Mesenchymal stem cell (in vitro differentiated cells and primary cell): ENCODE results near the gene VSIG4. TPM values are rescaled to one million over a fixed set of nuclear protein-coding genes. Genes with fewer than 3 reads are reported as not detected.

Experiments used
- DNase-seq: peaks from one replicate; pipeline ENCODE4 v3.0.0-alpha.2; 2013
- H2AFZ ChIP-seq: one replicate; pipeline ENCODE4 v1.6.1; 2013; ENCODE audit warnings: low read depth, mild to moderate bottlenecking, control low read depth, inconsistent platforms, low read length, moderate library complexity
- H2AK5ac ChIP-seq: 2 replicates; pipeline ENCODE4 v1.6.1; 2013; ENCODE audit warnings: low read length, moderate library complexity, mild to moderate bottlenecking, inconsistent platforms; ENCODE audit not compliant: severe bottlenecking
- H2BK120ac ChIP-seq: one replicate; pipeline ENCODE4 v1.6.1; 2013; ENCODE audit warnings: low read depth, mild to moderate bottlenecking, inconsistent platforms, low read length, moderate library complexity
- H2BK12ac ChIP-seq, 2 experiments: one replicate each; pipeline ENCODE4 v1.6.1; 2013; ENCODE audit warnings: inconsistent platforms in 2 of 2, low read length in 2 of 2, mild to moderate bottlenecking in 2 of 2, moderate library complexity in 2 of 2, control low read depth in 1 of 2
- H2BK15ac ChIP-seq: one replicate; pipeline ENCODE4 v1.6.1; 2013; ENCODE audit warnings: mild to moderate bottlenecking, low read depth, inconsistent platforms; ENCODE audit not compliant: poor library complexity, severe bottlenecking
- H2BK5ac ChIP-seq: 2 replicates; pipeline ENCODE4 v1.6.1; 2013; ENCODE audit warnings: low read depth, mild to moderate bottlenecking, low read length, control low read depth, inconsistent platforms; ENCODE audit not compliant: poor library complexity, severe bottlenecking
- H3K14ac ChIP-seq, 2 experiments: one replicate each; pipeline ENCODE4 v1.6.1; 2013; ENCODE audit warnings: inconsistent platforms in 2 of 2, low read length in 2 of 2, control low read depth in 1 of 2, mild to moderate bottlenecking in 1 of 2, moderate library complexity in 1 of 2
- H3K18ac ChIP-seq, 2 experiments: one replicate each; pipeline ENCODE4 v1.6.1; 2013; ENCODE audit warnings: inconsistent platforms in 2 of 2, low read length in 2 of 2, control low read depth in 1 of 2, low read depth in 1 of 2, mild to moderate bottlenecking in 1 of 2
- H3K23ac ChIP-seq, 2 experiments: one replicate each; pipeline ENCODE4 v1.6.1; 2013; ENCODE audit warnings: inconsistent platforms in 2 of 2, low read length in 2 of 2, mild to moderate bottlenecking in 2 of 2, moderate library complexity in 2 of 2, control low read depth in 1 of 2
- H3K27ac ChIP-seq: 2 replicates; pipeline ENCODE4 v1.5.1; 2013; ENCODE audit warnings: mild to moderate bottlenecking, moderate library complexity, low read length, control low read depth, inconsistent platforms; ENCODE audit not compliant: poor library complexity, severe bottlenecking
- H3K27me3 ChIP-seq, 2 experiments: 2 replicates each; pipeline versions ENCODE4 v1.6.1 to v1.7.0; 2013; ENCODE audit warnings: low read length in 2 of 2, mild to moderate bottlenecking in 2 of 2, moderate library complexity in 2 of 2, control low read depth in 1 of 2, inconsistent platforms in 1 of 2; ENCODE audit not compliant: control insufficient read depth in 1 of 2, insufficient read depth in 1 of 2
- H3K36me3 ChIP-seq, 2 experiments: 2 replicates each; pipeline versions ENCODE4 v1.6.1 to v1.7.0; 2013; ENCODE audit warnings: low read length in 2 of 2, control low read depth in 1 of 2, inconsistent platforms in 1 of 2, low read depth in 1 of 2, mild to moderate bottlenecking in 1 of 2; ENCODE audit not compliant: insufficient read depth in 2 of 2, control insufficient read depth in 1 of 2
- H3K4ac ChIP-seq, 2 experiments: one replicate each; pipeline ENCODE4 v1.6.1; 2013; ENCODE audit warnings: inconsistent platforms in 2 of 2, low read length in 2 of 2, mild to moderate bottlenecking in 2 of 2, moderate library complexity in 2 of 2, control low read depth in 1 of 2, low read depth in 1 of 2
- H3K4me1 ChIP-seq: 2 replicates; pipeline ENCODE4 v1.6.1; 2013; ENCODE audit warnings: low read depth, low read length, control low read depth; ENCODE audit not compliant: control insufficient read depth, insufficient read depth
- H3K4me2 ChIP-seq: 2 replicates; pipeline ENCODE4 v1.6.1; 2013; ENCODE audit warnings: low read length, mild to moderate bottlenecking, inconsistent platforms; ENCODE audit not compliant: poor library complexity, severe bottlenecking
- H3K4me3 ChIP-seq, 2 experiments: 2 replicates each; pipeline versions ENCODE4 v1.5.1 to v1.7.0; 2013; ENCODE audit warnings: low read length in 2 of 2, mild to moderate bottlenecking in 2 of 2, control low read depth in 1 of 2, low read depth in 1 of 2; ENCODE audit not compliant: insufficient read depth in 1 of 2
- H3K79me1 ChIP-seq: replicated peaks from 2 replicates; pipeline ENCODE4 v1.6.1; 2013; ENCODE audit warnings: mild to moderate bottlenecking, control low read depth, low read length, inconsistent platforms; ENCODE audit not compliant: poor library complexity, severe bottlenecking
- H3K9ac ChIP-seq: 2 replicates; pipeline ENCODE4 v1.7.0; 2013; ENCODE audit warnings: mild to moderate bottlenecking, low read length, moderate library complexity
- H3K9me3 ChIP-seq: 2 replicates; pipeline ENCODE4 v1.7.0; 2013; ENCODE audit warnings: mild to moderate bottlenecking, low read length; ENCODE audit not compliant: control insufficient read depth
- H4K8ac ChIP-seq: one replicate; pipeline ENCODE4 v1.6.1; 2013; ENCODE audit warnings: inconsistent platforms, mild to moderate bottlenecking, low read length, moderate library complexity
- H4K91ac ChIP-seq: one replicate; pipeline ENCODE4 v1.6.1; 2013; ENCODE audit warnings: mild to moderate bottlenecking, low read length, inconsistent platforms
- WGBS: methylation state at CpG from one replicate; pipeline ENCODE4 v1.1.7; 2013; ENCODE audit warnings: mixed read lengths; 5-methylcytosine and 5-hydroxymethylcytosine counted together
- polyA plus RNA-seq, 2 experiments: library from polyadenylated mRNA; stranded (reverse); fragments of 200-250 nt; gene quantifications; one replicate each; pipeline ENCODE4 v1.2.3, GENCODE V29; 2013

Gene VSIG4
- polyA plus RNA-seq (2013, experiment 1 of 2), result not detected
- polyA plus RNA-seq (2013, experiment 2 of 2), result not detected

DNA sequence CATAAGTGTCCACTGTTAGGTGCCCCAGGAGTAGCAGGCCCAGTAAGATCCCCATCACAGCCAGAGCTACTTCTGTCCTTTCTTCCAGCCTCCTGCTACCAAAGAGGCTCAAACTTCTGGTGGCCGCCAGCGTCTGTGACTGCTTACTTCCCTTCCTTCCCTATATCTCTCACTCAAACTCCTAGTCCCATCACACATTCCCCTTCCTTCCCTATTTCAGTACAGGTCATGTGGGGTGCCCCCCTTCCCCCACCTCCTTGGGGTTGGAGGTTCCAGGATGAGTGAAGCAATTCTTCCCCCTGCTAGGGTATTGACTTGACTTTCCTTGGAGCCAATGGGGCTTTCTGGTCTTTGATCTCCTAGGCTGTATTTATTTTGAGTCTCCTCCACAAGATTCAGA lies at the start of gene VSIG4:
Gene VSIG4, minus strand, starts transcription at position 137 of the 400 bp plus-strand sequence. Its CDS starts 82 bp downstream, at position 55.
- no peak within 1 kb of the TSS for H3K4me3 ChIP-seq
- H3K9me3 ChIP-seq, result no peaks in the 10 kb centered on the region
- no peak within 1 kb of the TSS for H3K14ac ChIP-seq
- no peak within 1 kb of the TSS for H3K9ac ChIP-seq
- no peak within 1 kb of the TSS for H3K4ac ChIP-seq
- H3K23ac ChIP-seq, result no peak within 1 kb of the TSS
- no peak within 1 kb of the TSS for H2BK15ac ChIP-seq
- no peak within 1 kb of the TSS for H3K27ac ChIP-seq
- H4K91ac ChIP-seq, result no peak within 1 kb of the TSS
- no peak within 1 kb of the TSS for H2AFZ ChIP-seq
- no peaks in the 10 kb centered on the region for H3K79me1 ChIP-seq
- no peaks in the 10 kb centered on the region for H3K4me1 ChIP-seq
- H4K8ac ChIP-seq, result no peak within 1 kb of the TSS
- no peak within 1 kb of the TSS for H3K4me2 ChIP-seq
- 88% methylated on average over 2 of the region's 2 CpGs for WGBS
- peaks cover 0 to 24% of the 10 kb centered on the region in 2 experiments for H3K27me3 ChIP-seq
- H2AK5ac ChIP-seq, result no peak within 1 kb of the TSS
- no peak within 1 kb of the TSS for H2BK120ac ChIP-seq
- no peak within 1 kb of the TSS for H3K18ac ChIP-seq
- H2BK5ac ChIP-seq, result no peak within 1 kb of the TSS
- no peak for DNase-seq
- no peak within 1 kb of the TSS for H2BK12ac ChIP-seq
- H3K36me3 ChIP-seq, result no peaks in the 10 kb centered on the region

- Histone ChIP-seq H3K18ac (no peak overlapping the region), H2BK5ac (no peak overlapping the region), H3K79me1 (no peaks in the 10 kb centered on the region), H3K14ac (no peak overlapping the region), H3K36me3 (no peaks in the 10 kb centered on the region), H3K4me1 (no peaks in the 10 kb centered on the region), H4K91ac (no peak overlapping the region), H3K4me3 (no peak overlapping the region), H3K4me2 (no peak overlapping the region), H4K8ac (no peak overlapping the region), H3K9ac (no peak overlapping the region), H2AK5ac (no peak overlapping the region), H2AFZ (no peak overlapping the region), H2BK15ac (no peak overlapping the region), H2BK12ac (no peak overlapping the region), H3K9me3 (peaks cover 3% of the 10 kb centered on the region), H3K23ac (no peak overlapping the region), H3K27me3 (no peaks in the 10 kb centered on the region), H3K27ac (no peak overlapping the region), H2BK120ac (no peak overlapping the region), H3K4ac (no peak overlapping the region)
- WGBS, result no CpG with 5 or more reads among the region's 1 CpG
- no peak for DNase-seq
Measured at GRCh38 chrX:66076801-66077200, 36.9 kb upstream of the VSIG4 start.

GRCh38 chrX:66074920-66075879 lies 35.3 kb upstream of the VSIG4 start:
- H4K91ac ChIP-seq, result no peak overlapping the region
- no peak overlapping the region for H2AFZ ChIP-seq

GRCh38 chrX:66071126-66071525 lies 31.2 kb upstream of the VSIG4 start:
- H3K18ac ChIP-seq, result no peak overlapping the region
- no peak overlapping the region for H2BK15ac ChIP-seq
- H2BK12ac ChIP-seq, result no peak overlapping the region
- H3K9ac ChIP-seq, result no peak overlapping the region
- H4K8ac ChIP-seq, result no peak overlapping the region
- no peak for DNase-seq
- peaks cover 2% of the 10 kb centered on the region for H3K9me3 ChIP-seq
- H3K27ac ChIP-seq, result no peak overlapping the region
- no peak overlapping the region for H3K4ac ChIP-seq
- no CpG with 5 or more reads among the region's 1 CpG for WGBS
- no peaks in the 10 kb centered on the region for H3K27me3 ChIP-seq
- no peaks in the 10 kb centered on the region for H3K4me1 ChIP-seq
- no peak overlapping the region for H3K14ac ChIP-seq
- H3K79me1 ChIP-seq, result no peaks in the 10 kb centered on the region
- no peak overlapping the region for H3K4me2 ChIP-seq
- H3K23ac ChIP-seq, result no peak overlapping the region
- H3K36me3 ChIP-seq, result no peaks in the 10 kb centered on the region
- no peak overlapping the region for H2BK120ac ChIP-seq
- H2AFZ ChIP-seq, result no peak overlapping the region
- H2BK5ac ChIP-seq, result no peak overlapping the region
- no peak overlapping the region for H4K91ac ChIP-seq
- H3K4me3 ChIP-seq, result no peak overlapping the region
- no peak overlapping the region for H2AK5ac ChIP-seq

More at GRCh38 chrX:66074920-66075879, 35.3 kb upstream of the VSIG4 start:
- Histone ChIP-seq H3K4me1 (no peaks in the 10 kb centered on the region), H2BK15ac (no peak overlapping the region), H3K4me3 (no peak overlapping the region), H2BK12ac (no peak overlapping the region), H3K79me1 (no peaks in the 10 kb centered on the region), H3K9ac (no peak overlapping the region), H2AK5ac (no peak overlapping the region), H2BK120ac (no peak overlapping the region), H3K18ac (no peak overlapping the region), H3K4ac (no peak overlapping the region), H4K8ac (no peak overlapping the region), H3K27ac (no peak overlapping the region), H3K27me3 (no peaks in the 10 kb centered on the region), H3K9me3 (peaks cover 3% of the 10 kb centered on the region), H3K23ac (no peak overlapping the region), H3K36me3 (no peaks in the 10 kb centered on the region), H3K14ac (no peak overlapping the region), H2BK5ac (no peak overlapping the region), H3K4me2 (no peak overlapping the region)
- no peak for DNase-seq
- 71% methylated on average over 23 of the region's 24 CpGs for WGBS
